Activated T-cell treated with anti-CD3 and anti-CD28 coated beads for 4 hours (primary cell): ENCODE measurements around the gene FAM50B.

Experiments
- DNase-seq: peaks from one replicate; pipeline ENCODE4 v3.0.0-alpha.2; 2020

The FAM50B gene

DNA sequence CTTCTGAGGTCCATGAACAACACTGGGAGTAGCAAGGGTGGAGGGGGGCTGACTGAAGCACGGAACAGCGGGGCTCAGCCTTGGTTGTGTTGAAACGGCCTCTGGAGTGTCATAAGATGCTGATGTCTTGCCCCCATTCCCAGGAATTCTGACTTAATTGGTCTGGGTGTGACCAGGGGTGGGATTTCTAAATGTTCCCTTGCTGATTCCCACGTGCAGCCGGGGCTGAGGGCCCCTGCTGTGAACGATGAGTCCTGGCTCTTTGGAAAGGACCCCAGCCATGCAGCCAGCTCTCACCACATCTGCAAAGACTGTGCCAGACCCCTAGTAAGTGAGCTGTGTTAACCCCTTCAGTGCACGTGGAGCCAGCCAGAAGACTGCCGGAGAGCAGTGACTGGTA, 28.6 kb upstream of the FAM50B start:
- DNase-seq = no peak

DNA sequence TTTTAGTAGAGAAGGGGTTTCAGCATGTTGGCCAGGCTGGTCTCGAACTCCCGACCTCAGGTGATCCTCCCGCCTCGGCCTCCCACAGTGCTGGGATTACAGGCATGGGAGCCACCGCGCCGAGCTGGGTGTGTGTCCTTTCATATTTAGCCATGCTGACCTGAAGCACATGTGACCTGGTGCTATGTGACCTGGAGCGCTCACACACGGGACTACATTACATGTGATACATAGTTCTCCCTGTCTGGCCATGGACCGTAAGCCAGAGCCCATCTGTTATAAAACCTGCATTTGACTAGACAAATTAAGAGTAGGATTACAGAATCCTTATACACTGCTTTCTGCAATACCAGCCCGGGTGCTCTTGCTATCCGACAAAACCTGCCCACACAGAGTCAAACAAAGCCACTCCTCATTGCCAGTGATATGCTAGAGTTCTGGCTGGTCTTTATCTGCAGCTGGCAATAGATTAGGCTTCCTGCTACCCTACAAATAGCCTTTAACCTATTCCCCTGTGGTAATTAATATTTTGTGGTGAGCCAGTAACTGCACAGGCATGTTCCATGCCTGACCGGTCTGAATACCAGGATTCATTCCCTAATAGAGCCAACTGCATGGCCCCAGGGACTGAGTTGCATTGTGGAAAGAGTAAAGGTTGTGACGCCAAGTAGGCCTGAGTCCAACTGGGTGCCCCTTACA, 26.3 kb upstream of the FAM50B start:
- DNase-seq = no peak

DNA sequence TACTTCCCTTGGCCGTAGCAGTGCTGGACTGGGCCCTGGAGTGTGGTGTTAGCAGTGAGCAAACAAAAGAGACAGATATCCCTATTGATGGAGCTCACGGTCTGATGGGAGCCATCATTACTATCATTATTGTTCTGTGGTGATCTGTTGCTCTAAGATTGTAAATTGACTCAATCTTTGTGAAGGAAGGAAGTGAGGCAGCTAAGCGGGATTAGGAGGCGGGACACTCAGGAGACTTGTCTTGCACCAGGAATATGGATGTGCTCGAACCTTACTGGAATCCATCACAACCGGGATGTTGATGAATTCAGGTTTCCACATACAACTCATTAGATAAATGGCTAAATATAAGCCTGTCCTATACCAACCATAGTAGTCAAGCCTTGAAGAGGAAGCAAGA, 25.5 kb upstream of the FAM50B start:
- no peak for DNase-seq

DNA sequence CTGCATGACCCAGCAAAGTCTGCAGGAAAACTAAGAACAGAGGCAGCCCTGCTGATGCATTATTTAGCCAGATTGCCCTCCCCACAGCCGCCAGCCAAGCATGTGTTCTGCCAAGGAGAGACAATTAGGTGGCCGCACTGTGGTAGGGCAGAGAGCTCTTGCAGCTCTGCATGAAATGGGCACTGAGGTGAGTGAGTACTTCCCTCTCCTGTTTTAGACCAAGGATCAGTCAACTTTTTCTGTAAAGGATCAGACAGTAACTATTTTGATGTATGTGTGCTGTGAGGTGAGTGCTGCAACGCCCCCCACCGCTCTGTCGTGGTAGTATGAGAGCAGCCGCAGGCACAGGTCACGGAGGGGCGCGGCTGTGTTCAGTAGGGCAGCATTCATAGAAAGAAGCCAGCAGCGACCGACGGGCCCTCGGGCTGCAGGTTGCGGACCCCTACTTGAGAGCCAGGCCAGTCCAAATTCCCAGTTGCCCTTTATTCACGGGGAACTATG, 23.8 kb upstream of the FAM50B start:
- no peak for DNase-seq

DNA sequence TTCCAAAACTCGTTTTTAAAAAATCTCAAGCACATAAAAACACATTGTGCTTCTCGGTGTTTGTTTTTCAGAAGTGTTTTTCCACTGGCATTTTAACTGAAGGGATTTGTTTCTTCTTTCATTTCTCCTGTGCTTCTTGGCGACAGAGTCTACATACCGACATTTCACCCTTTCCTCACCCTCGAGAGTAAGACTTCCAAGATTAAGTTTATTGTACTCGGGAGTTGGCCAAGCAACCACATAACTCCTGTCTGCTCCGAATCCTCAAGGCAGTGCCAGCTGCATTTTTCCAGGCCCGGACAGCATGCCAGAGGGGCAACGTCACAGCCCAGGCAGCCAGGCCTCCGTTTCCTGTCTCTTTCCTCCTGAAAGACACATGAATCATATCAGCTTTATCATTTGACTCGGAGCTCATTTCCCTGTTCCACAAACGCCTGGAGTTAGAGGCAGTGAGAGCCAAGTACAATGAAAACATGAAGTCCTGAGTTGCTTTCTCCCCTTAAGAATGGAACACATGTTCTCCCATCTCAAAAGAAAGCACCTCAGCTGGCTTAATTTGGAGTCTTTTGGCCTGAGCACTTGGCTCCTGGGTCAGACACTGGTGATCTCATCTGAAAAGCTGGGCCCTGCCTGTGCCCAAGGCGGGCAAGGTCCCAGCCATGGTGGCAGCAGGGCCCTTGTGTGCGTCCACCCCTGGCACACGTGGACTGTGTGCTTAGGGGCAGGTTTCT, 23.2 kb upstream of the FAM50B start:
- DNase-seq = no peak

DNA sequence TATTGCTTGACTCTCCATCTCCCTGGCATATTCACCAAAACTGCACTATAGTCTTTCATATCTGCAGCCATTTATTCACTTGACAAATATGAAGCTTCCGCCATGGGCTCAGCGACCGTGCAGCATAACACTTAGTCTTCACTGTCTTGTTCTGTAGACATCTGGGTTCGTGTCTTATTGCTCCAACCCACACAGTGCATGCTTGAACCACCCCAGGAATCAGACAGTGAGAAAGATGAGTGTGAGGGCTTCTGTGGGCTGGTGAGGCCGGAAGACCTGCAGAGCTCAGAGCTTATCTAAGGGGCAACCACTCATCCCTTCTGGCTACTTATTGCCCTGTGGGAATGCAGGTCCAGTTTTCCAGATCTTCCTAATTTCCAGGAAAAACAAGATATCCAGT, 19.9 kb upstream of the FAM50B start:
- no peak for DNase-seq

DNA sequence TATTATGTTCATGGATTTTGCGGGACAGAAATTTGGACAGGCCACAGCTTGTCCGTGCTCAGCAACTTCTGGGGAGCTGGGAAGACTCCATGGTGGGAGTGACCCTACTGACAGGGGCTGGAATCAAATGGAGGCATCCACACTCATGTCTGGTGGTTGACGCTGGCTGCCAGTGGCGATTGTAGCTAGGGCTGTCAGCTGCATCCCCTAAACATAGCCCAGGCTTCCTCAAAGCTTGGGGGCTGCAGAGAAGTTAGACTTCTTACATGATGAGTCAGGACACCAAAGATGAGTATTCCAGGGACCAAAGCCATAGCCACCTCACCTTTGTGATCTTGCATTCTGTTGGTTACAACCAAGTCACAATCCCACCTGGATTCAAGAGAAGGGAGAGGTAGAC, 18.4 kb upstream of the FAM50B start:
- DNase-seq = no peak

DNA sequence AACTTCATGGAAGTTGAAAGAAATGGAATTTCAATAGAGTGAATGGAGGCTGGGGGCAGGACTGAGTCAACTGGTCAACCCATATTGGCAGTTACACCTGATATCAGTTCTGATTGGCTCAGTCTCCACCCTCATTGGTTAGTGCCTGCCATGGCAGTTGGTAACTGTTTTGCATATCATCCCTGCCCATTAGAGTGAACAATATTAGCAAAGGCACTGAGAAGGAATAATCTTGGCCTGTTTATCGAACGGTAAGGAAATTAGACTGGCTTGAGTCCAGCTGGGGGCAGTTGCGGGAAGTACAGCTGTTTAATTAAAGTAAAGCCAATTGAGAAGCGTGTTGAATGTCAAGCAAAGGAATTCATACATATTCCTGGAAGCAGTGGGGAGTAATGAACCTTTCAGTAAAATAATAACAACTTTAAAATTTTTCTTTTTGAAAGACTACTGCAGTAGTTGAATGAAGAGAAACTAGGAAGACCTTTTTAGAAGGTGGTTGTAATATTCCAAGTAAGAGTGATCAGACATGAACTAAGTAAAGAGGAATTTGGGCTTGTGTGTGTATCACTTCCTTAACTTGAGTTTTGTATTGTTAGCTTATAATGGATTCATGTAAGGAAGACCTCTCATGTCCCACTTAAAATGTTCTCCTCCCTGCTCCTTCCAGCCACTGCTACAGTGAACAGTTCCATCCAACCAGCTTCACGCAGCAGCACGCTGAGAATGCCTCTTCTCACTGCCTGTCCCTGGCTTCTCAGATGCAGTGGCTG, 17.2 kb upstream of the FAM50B start:
- no peak for DNase-seq

DNA sequence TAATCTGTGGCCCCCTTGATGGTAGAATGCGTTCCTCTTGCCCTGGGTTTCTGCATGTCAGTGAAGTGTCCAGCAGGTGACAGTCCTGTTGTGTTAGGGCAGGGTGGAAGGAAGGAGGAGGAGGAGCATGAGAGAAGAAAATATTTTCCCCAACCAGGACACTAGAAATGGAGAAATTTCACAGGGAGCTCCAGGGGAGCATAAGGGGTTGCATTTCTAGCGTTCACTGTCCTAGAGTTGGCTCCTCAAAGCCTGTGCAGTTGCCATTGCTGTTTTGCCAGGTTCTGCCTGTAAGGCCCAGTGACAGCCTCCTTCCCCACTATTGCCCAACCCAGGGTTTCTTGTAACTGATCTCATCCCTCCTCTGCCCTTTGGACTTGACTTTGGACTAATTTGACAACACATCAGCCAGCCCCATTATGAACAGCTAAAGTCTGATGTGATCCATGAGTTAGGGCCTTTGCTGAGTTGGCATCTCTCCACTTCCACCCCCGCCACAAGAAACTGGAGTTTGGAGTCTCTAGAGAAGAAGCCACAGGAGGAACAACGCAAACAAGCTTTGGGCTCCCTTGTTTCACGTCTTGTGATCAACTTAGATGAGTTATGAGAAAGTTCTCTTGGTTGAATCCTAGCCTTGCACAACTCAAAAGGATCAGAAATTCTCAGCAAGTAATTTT, 14.0 kb upstream of the FAM50B start:
- DNase-seq = no peak

DNA sequence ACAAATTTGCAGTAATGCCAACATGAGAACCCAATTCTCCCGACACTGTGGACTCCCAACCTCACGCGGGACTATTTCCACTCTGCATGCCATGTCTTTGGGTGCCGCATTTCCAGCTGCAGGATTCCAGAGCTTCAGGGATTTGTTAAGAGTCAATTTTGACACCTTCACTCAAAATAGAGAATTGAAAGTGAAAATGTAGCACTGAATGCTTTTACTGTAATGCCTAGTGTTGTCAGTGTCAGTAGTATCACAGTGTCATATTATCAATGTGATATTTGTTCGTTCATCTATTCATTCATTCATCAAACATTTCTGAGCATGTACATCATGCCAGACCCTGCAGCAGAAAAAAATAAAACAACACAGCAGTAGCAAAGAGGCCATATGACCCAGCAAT, 13.4 kb upstream of the FAM50B start:
- DNase-seq = no peak

DNA sequence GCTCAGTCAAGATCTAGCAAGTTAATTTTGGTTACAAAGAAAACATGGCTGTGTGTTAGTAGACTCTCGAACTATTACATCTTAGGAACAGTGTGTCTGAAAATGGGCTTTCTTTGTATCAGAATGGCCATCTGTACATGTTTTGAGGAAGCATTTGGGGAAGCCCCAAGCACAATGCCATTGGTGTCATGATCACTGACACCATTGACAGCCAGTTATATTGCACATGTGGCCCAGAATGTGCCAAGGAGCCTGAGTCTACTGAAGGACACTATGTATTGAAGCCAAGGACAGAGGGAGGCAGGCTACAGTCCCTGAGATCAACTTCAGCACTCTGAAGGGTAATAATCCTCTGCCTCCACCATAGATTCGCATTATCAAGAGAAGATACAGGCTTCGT, 12.6 kb upstream of the FAM50B start:
- no peak for DNase-seq

DNA sequence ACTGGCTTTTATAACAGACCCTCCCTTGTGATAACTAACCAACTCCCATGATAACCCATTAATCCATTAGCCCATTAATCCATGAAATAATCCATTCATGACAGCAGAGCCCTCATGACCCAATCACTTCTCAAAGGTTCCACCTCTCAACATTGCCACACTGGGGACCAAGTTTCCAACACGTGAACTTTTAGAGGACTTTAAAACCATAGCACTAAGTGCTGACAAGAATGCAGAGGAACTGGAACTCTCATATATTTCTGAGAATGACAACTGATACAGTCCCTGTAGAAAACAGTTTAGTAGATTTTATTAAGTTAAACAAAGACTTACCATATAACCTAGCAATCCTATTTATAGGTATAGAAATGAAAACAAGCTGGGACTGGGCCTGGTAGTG, 11.4 kb upstream of the FAM50B start:
- no peak for DNase-seq

DNA sequence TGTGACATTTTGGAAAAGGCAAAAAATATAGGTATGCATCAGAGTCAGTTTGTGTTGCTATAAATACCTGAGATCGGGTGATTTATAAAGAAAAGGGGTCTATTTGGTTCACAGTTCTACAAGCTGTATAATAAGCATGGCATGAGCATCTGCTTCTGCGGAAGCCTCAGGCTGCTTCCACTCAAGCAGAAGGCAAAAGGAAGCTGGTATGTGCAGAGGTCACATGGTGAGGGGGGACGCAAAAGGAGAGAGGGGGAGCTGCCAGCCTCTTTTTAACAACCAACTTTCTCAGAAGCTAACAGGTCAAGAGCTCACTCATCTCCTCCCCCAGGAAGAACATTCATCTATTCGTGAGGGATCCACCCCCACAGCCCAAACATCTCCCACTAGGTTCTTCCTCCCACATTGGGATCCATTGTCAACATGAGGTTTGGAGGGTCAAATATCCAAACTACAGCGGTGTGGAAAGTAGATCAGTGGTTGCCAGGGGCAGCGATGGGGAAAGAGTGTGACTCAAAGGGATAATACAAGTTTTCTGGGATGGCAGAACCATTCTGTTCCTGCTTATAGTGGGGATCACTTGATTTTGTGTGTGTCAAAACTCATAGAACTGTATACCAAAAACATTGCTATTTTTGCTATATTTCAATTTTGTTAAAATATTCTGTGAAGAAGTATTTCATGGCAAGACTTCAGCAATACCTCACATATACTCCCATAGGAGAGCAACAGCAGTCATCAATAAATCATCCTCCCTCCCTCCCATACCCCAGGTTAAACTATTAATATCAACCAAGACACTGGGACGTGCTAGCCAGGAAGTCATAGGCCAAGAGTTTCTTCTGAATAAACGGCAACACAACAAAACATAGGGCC, 9.9 kb upstream of the FAM50B start:
- no peak for DNase-seq

DNA sequence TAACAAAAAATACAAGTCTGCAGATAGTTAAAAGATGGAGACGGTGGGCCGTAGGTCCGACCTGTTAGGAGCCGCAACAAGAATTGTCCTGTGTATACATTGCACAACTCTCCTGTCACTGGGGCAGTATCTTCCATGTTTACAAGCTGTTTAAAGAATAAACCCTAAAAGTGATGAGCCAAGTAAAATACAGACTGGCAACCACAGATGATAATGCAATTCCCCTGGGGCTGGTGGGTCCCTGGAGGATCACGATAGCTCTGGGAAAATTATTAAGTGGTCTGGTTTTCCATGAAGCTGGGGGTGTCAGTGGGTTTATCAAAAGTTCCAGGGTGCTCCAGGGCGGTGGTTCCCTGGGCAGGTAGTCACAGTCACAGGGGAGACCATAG, 8.1 kb upstream of the FAM50B start:
- no peak for DNase-seq

DNA sequence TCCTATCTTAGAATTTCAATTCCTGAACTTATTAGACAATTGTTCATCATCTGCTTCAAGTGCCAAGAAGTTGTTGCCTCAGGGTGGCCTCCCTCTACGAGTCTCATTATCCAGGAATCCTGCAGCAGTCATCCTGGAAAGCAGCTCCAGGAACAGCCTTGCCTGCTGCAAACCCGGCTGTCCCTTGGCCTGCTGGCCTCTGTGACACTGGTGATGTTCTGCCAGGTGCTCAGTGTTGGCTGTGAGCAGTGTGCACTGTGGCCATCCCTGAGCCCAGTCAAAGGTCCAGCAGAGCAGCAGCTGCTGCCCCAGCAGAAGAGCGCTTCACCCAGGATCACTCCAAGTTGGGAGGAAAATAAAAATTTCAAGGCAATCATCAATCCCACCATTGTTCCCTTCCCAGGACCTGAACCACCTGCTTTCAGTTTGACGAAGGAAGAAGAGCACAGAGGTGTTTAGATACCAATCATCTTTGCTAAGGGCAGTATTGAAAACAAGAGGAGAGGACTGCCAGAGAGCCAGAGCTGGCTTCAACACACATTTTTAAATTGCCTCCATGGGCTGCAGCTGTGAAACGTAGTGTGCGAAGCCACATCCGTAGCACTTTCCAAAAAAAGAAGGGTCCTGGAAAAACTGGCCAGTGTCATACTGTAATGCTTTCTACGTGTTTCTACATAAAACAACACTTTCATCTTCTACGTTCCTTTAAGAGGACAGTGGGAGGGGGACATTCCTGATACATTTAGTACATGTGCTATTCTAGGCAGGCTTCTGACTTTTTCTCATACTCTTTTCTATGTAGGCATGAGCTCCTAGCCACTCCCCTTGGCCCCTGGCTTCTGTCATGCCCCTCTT, 7.2 kb upstream of the FAM50B start:
- no peak for DNase-seq

DNA sequence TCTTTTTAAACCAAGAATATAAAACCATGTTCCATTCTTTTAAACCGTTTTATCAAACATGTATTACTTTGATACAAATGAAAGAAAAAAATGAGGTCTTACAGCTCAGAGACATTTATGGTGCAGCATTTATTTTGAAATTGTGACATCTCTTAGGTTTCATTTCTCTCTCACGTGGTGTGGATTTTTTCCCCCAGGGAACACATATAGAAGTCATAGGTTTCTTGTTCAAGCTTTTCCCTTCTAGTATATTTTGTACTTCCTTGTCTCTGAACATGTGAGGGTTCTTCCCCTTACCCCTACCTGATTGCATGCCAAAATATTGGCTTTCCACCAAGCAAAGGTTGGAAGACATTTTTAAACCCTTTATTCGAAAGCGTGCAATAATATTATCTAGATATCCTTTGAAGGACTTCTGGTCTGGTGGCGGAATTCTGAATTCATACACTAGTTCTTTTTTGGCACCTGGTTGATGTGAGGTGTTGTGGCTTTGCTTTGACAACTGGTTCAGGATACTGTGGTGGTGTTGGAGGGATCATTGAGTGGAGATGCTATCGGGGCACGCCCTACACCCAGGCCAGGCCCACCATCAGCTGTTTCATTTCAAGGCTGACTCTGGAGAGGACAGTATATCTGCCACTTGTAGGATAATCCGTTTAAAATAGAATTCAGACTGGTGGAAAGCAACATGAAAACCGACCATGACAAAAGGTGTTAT, 5.6 kb upstream of the FAM50B start:
- no peak for DNase-seq

DNA sequence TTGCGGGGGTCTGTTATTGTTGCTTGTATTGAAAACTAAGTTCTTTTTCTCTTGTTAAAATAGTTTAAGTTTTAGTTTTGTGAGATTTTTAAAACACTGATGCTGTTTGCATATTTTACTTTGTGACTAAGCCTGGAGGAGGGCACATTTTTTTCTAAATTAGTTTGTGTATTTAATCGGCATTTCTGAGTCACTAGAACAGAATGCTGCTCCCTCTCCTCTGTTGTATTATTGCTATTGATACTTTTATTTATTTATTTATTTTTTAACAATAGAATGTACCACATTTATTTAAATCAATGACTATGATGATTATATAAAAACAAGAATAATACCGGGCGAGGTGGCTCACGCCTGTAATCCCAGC, 5.1 kb upstream of the FAM50B start:
- DNase-seq = no peak

DNA sequence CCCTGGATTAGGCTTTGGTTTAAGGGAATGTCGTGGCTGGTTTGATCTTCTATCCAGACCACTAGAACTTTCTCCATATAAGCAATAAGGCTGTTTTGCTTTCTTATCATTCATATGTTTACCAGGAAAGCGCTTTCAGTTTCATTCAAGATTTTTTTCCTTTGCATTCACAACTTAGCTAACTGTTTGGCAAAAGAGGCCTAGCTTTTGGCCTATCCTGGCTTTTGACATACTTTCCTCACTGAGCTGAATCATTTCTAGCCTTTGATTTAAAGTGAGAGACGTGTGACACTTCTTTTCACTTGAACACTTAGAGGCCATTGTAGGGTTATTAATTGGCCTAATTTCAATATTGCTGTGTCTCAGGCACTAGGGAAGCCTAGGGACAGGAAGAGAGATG, 1.7 kb upstream of the FAM50B start:
- no peak for DNase-seq

DNA sequence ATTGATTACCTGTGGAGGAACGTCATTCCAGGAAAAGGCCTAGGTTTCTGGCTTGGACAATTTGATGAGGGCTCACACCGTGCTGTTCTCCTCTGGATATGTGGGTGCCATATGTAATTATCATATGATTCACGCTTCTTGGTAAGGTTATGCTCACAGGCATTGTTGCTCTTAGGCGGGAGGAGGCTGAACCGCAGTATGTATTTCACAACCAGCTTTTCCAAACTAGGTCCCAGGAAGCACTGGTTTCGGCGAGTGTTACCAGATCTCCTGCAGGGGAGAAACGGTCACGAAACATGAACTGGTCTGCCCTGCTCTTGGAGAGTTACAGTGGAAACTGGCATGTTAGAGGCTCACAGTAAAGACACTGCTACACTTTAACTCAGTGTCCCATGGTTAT, 793 bp upstream of the FAM50B start:
- no peak for DNase-seq

DNA sequence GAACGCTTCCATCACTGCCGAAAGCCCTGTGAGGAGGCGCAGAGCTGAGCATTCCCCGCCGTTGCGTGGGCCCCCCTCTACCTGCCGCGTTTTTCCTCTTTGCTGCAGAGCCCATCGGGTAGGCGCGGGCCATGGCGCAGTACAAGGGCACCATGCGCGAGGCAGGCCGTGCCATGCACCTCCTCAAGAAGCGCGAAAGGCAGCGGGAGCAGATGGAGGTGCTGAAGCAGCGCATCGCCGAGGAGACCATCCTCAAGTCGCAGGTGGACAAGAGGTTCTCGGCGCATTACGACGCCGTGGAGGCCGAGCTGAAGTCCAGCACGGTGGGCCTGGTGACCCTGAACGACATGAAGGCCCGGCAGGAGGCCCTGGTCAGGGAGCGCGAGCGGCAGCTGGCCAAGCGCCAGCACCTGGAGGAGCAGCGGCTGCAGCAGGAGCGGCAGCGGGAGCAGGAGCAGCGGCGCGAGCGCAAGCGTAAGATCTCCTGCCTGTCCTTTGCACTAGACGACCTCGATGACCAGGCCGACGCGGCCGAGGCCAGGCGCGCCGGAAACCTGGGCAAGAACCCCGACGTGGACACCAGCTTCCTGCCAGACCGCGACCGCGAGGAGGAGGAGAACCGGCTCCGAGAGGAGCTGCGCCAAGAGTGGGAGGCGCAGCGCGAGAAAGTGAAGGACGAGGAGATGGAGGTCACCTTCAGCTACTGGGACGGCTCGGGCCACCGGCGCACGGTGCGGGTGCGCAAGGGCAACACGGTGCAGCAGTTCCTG, 693 bp downstream of the FAM50B start:
- no peak for DNase-seq
